Fibroblast of pulmonary artery (primary cell): ENCODE data around the gene CNDP2.

Experiments used
- DNase-seq: peaks from one replicate; pipeline ENCODE4 v3.0.0-alpha.2; 2010; ENCODE audit warnings: low read depth
- H3K4me3 ChIP-seq: replicated peaks from 2 replicates; pipeline ENCODE4 v1.5.1; 2011; ENCODE audit warnings: low read depth, mild to moderate bottlenecking, control low read depth, low read length, moderate library complexity
- TF ChIP-seq, protein P1 (sequence below): IDR thresholded peaks from 2 replicates; pipeline ENCODE4 v1.5.1; 2011; ENCODE audit warnings: mild to moderate bottlenecking, control low read depth, low read length, inconsistent platforms; ENCODE audit errors: missing control alignments

CNDP2 gene

GRCh38 chr18:74493689-74494088 lies 2.5 kb upstream of the CNDP2 start:
- TF ChIP-seq, protein P1, sequence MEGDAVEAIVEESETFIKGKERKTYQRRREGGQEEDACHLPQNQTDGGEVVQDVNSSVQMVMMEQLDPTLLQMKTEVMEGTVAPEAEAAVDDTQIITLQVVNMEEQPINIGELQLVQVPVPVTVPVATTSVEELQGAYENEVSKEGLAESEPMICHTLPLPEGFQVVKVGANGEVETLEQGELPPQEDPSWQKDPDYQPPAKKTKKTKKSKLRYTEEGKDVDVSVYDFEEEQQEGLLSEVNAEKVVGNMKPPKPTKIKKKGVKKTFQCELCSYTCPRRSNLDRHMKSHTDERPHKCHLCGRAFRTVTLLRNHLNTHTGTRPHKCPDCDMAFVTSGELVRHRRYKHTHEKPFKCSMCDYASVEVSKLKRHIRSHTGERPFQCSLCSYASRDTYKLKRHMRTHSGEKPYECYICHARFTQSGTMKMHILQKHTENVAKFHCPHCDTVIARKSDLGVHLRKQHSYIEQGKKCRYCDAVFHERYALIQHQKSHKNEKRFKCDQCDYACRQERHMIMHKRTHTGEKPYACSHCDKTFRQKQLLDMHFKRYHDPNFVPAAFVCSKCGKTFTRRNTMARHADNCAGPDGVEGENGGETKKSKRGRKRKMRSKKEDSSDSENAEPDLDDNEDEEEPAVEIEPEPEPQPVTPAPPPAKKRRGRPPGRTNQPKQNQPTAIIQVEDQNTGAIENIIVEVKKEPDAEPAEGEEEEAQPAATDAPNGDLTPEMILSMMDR, result peak; percentile 68
- no peak overlapping the region for H3K4me3 ChIP-seq
- peak; percentile 84 for DNase-seq

DNA sequence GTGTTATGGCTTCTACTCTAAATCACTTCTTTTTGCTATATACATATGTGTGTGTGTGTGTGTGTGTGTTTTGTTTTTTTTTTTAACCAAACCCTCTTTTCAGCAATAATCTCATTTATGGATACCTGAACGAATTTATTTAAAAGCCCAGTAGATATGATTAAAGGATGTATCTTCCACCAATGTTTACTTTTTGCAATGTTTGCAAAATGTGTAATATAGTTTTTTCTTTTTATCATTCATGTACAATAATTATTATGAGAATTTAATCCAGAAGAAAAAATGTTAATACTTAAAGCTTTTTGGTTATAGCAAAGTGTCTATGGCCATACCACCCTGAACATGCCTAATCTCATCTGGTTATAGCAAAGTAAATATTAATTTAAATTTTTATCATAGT lies 1.6 kb upstream of the CNDP2 start:
- TF ChIP-seq, protein P1, result no peak
- no peak overlapping the region for H3K4me3 ChIP-seq
- no peak for DNase-seq

DNA sequence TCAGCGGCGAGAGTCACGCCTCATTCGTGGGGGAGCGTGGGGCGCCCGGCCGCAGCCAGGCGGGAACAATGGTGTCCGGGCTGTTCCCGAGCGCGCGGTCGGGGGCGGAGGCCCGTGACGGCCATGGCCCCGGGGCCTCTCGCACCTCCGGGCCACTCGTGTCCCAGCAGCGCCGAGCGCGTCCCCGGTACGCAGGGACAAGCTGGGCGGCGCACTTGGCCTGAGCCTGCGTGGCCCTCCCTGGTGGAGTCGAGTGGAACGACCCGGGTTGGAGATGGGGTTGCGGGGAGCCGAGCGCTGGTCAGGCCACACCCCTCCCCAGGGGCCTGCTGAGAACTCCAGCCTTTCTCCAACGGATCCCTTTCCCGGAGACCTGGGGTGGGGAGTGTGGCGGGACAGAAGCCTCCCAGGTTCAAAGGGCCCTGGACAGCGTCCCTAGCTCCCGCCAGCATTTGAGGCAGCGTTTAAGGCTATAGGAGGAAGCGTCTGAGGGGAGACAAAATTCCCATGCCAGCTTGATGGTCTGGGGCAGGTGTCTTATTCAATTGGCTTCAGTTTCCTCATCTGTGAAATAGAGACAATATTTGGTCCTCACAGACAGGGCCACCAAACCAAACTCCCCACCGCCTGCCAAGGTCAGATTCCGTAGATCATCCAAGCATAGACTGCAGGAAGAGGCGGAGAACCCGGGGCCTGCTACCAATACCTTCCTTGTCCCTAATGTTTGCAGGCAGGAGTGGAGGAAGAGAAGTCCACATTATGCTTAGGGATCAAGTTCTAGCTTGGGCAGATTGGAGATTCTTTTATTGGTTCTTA lies 553 bp downstream of the CNDP2 start:
- DNase-seq, result peak; percentile 51
- TF ChIP-seq, protein P1, result no peak
- H3K4me3 ChIP-seq, result peak overlapping the region; percentile 84

GRCh38 chr18:74497324-74497676 lies 1.1 kb downstream of the CNDP2 start:
- H3K4me3 ChIP-seq, result peak overlapping the region; percentile 84
- no peak for DNase-seq
- TF ChIP-seq, protein P1, result no peak

- H3K4me3 ChIP-seq, result no peak overlapping the region
- DNase-seq, result no peak
- TF ChIP-seq, protein P1, result no peak
These were observed 1.6 kb downstream of the CNDP2 start for GRCh38 chr18:74497778-74498177.

DNA sequence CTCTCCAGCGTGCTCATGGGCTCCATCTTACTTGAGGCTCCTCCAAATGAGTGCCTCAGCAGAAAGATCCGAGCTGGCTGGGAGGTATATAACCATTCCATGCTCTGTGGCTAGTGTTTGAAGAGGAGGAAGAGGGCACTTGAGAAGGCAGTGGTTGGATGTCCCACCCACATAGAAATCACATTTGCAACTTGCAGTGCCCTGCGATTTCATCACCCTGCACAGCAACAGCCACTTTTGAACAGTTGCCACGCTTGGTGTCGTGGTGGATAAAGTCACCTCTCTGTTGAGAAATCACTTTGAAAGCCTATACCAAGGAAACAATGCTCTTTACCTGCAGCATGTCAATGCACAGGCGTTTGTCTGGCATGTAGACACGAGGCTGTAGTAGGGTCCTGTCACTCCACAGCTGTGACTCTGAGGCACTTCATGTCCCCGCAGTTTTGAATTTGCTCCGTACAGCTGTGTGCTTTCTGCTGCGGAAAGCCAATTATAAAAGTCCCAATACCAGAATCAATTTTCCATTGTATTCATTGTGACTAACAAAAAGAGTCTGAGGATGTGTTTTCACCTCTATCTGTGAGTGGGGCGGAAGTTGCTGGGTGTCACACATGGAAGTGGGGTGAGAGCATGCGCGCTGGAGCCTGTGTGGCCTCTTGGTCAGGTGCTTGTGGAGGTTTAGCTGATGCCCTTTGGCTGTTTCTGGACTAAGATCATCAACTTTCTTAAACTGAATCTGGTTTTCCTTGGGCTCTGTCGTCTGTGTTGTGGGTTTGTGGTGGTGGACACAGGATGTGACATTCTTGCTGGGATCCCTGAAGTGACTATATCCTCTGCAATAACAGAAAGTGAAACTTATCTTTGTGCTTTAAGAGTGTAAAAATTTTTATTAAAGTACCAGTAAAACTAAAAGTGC lies 2.8 kb downstream of the CNDP2 start:
- DNase-seq, result no peak
- peak overlapping the region; percentile 26 for H3K4me3 ChIP-seq
- TF ChIP-seq, protein P1, result no peak
